Adrenal gland (tissue), 5 donors: ENCODE results near the gene BMERB1.

ENCODE experiments used
- POLR2A ChIP-seq, 2 donors: fragments of 450-650 bp; IDR thresholded peaks; one replicate each; pipeline ENCODE4 v1.6.1; 2017; ENCODE audit warnings: antibody characterized with exemption in 2 of 2, mild to moderate bottlenecking in 2 of 2, moderate library complexity in 1 of 2
- TF ChIP-seq, protein P1 (sequence below), 6 experiments: fragments of 450-650 bp in 4 of 6; fragments of 200-600 bp in 2 of 6; sonication (generic) in 1 of 6; IDR thresholded peaks; 1 replicate in 5 of 6; 2 replicates in 1 of 6; pipeline versions ENCODE4 v1.5.1 to v1.8.0; 2016 to 2021; ENCODE audit warnings: antibody characterized with exemption in 6 of 6, mild to moderate bottlenecking in 2 of 6, moderate library complexity in 1 of 6
- donor health status: DM: no; HTN: no; CAD: no.

DNA sequence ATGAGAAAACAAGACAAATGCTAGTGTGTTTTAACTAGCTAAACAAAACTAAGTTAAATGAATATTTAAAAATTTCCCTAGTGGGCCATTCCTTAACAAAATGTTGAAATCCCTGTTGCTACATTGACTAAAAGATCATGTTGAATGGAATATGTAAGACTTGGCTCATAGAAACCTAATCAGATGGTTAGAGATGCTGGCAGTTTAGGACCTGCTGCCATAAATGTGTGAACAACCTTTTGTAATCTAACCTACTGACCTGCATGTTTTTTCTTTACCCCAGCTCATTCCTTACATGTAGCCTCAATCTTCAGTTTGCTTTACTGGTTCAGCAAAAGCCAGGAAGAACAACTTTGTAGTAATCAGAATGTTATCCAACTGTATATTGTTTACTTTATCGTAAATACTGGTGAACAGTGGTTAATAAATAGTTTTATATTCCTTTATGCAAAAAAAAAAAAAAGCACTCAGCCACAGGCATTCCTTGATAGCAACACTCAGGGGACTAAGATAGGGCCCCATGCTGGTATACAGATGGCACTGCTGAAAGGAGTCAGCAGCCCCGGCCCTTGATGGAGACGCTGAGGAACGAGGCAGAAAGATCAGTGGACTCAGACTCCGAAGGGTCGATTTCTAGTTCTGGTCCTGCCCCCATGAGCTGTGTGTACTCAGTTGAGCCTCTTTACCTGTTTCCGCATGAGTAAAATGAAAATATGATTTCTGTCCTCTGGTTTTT lies 130.4 kb downstream of the BMERB1 start:
- TF ChIP-seq, protein P1, sequence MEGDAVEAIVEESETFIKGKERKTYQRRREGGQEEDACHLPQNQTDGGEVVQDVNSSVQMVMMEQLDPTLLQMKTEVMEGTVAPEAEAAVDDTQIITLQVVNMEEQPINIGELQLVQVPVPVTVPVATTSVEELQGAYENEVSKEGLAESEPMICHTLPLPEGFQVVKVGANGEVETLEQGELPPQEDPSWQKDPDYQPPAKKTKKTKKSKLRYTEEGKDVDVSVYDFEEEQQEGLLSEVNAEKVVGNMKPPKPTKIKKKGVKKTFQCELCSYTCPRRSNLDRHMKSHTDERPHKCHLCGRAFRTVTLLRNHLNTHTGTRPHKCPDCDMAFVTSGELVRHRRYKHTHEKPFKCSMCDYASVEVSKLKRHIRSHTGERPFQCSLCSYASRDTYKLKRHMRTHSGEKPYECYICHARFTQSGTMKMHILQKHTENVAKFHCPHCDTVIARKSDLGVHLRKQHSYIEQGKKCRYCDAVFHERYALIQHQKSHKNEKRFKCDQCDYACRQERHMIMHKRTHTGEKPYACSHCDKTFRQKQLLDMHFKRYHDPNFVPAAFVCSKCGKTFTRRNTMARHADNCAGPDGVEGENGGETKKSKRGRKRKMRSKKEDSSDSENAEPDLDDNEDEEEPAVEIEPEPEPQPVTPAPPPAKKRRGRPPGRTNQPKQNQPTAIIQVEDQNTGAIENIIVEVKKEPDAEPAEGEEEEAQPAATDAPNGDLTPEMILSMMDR (IDR thresholded peaks at IDR 0.05), result no peak
- TF ChIP-seq POLR2A (IDR thresholded peaks at IDR 0.05), result no peak
